Caco-2 (cell line): ENCODE results near the gene COL4A2. TPM values are rescaled to one million over a fixed set of nuclear protein-coding genes. Genes with fewer than 3 reads are reported as not detected.

ENCODE experiments used
- BruUV-seq: library from RNA; stranded (reverse); fragments of 400-500 nt; replicated peaks from 2 replicates; lab custom pipeline; 2021; lab: Mats Ljungman, UMichigan
- CTCF ChIA-PET: fragments of 300-600 bp; sonication (Branson Sonifier 250); formaldehyde crosslinking; loops from one replicate; lab custom pipeline; 2022; ENCODE audit warnings: antibody characterized with exemption; lab: Charles Lee
- POLR2A ChIA-PET: fragments of 300-600 bp; sonication (Branson Sonifier 250); formaldehyde crosslinking; loops from one replicate; lab custom pipeline; 2022; ENCODE audit warnings: antibody characterized with exemption; lab: Charles Lee
- DNase-seq, 2 experiments: peaks; one replicate each; pipeline versions ENCODE4 v3.0.0 to v3.0.0-alpha.2; 2020 to 2022
- H3K27me3 ChIP-seq: replicated peaks from 2 replicates; pipeline ENCODE4 v1.6.0; 2011; ENCODE audit warnings: low read length; ENCODE audit not compliant: control insufficient read depth, insufficient read depth
- H3K36me3 ChIP-seq: 2 replicates; pipeline ENCODE4 v1.5.1; 2011; ENCODE audit warnings: low read length; ENCODE audit not compliant: control insufficient read depth, insufficient read depth
- H3K4me1 ChIP-seq: fragments of 250-450 bp; sonication (Bioruptor Pico); 2 replicates; pipeline ENCODE4 v1.5.1; 2020; ENCODE audit warnings: mild to moderate bottlenecking
- H3K4me3 ChIP-seq: 2 replicates; pipeline ENCODE4 v1.5.1; 2011; ENCODE audit warnings: low read depth, mild to moderate bottlenecking, control low read depth, low read length
- H3K9me3 ChIP-seq: fragments of 250-450 bp; sonication (Bioruptor Pico); 2 replicates; pipeline ENCODE4 v1.5.1; 2020; ENCODE audit warnings: mild to moderate bottlenecking, moderate library complexity
- H3K27ac Mint-ChIP-seq: one replicate; pipeline ENCODE4 v1.8.0; 2022; ENCODE audit warnings: mixed read lengths; ENCODE audit not compliant: unreplicated experiment
- H3K27me3 Mint-ChIP-seq: one replicate; pipeline ENCODE4 v1.8.0; 2022; ENCODE audit warnings: mixed read lengths; ENCODE audit not compliant: insufficient read depth, unreplicated experiment
- H3K36me3 Mint-ChIP-seq: one replicate; pipeline ENCODE4 v1.8.0; 2022; ENCODE audit warnings: mild to moderate bottlenecking, mixed read lengths; ENCODE audit not compliant: insufficient read depth, unreplicated experiment
- H3K4me1 Mint-ChIP-seq: one replicate; pipeline ENCODE4 v1.8.0; 2022; ENCODE audit warnings: low read depth, mixed read lengths; ENCODE audit not compliant: unreplicated experiment
- H3K4me3 Mint-ChIP-seq: one replicate; pipeline ENCODE4 v1.8.0; 2022; ENCODE audit warnings: mild to moderate bottlenecking, moderate library complexity, mixed read lengths; ENCODE audit not compliant: unreplicated experiment
- H3K9me3 Mint-ChIP-seq: one replicate; pipeline ENCODE4 v1.8.0; 2022; ENCODE audit warnings: mixed read lengths; ENCODE audit not compliant: unreplicated experiment
- CTCF ChIP-seq, 2 experiments: fragments of 200-600 bp in 1 of 2; IDR thresholded peaks; 1 replicate in 1 of 2; 2 replicates in 1 of 2; pipeline versions ENCODE4 v1.5.1 to v1.8.0; 2011 to 2022; ENCODE audit warnings: antibody characterized with exemption in 1 of 2, control low read depth in 1 of 2, inconsistent platforms in 1 of 2, low read depth in 1 of 2, low read length in 1 of 2, mild to moderate bottlenecking in 1 of 2, moderate library complexity in 1 of 2; ENCODE audit not compliant: insufficient read depth in 1 of 2, severe bottlenecking in 1 of 2, unreplicated experiment in 1 of 2
- intact Hi-C: fragments of 100-400 bp; cut with micrococcal nuclease; formaldehyde crosslinking; loops from one replicate; pipeline ENCODE4 v1.10.0; 2022; ENCODE audit not compliant: unreplicated experiment
- total RNA-seq: library from RNA; stranded (reverse); gene quantifications from 2 replicates; pipeline ENCODE4 v1.2.3, GENCODE V29; 2022

Gene COL4A2
- total RNA-seq, 1 experiment from 2014 or later = 19.2 TPM

DNA sequence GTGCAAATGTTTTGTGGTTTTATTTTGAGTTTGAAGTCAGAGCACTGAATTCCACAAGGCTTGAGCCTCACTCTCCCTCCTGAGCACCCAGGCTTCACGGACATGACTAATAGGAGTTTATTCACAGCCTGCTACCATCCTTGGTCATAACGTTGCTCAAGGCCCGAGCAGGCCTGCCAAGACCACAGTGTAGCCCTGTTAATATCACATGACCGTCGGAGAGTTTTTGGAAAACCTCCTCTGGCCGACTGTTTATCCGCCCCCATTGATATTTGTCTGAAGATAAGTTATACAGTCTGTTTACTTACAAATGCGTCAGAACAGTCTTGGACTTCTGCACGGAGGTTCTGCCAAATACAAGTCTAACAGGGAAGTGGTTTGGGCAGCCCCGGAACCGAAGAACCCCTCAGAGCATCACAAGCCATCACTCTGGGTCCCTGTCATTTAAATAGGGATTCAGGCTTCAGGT is 89.9 kb downstream of the COL4A2 start:
- no peaks in the 10 kb centered on the region for H3K27me3 Mint-ChIP-seq
- ChIA-PET POLR2A (interaction anchor here (0.6 kb wide), 1 partner anchor 136 kb away, joined by 3 read pairs; no protein-coding TSS in a partner anchor), CTCF (no interaction called here)
- BruUV-seq = no TSS peak
- Histone ChIP-seq H3K36me3 (no peaks in the 10 kb centered on the region), H3K9me3 (no peaks in the 10 kb centered on the region), H3K4me3 (no peak overlapping the region), H3K4me1 (peaks cover 6% of the 10 kb centered on the region; the same call in 1 of the 2 replicates), H3K27me3 (no peaks in the 10 kb centered on the region)
- DNase-seq = no peak
- H3K4me1 Mint-ChIP-seq = no peaks in the 10 kb centered on the region
- no peak overlapping the region for H3K4me3 Mint-ChIP-seq
- TF ChIP-seq CTCF (IDR thresholded peaks at IDR 0.05; ENCODE audit: insufficient read depth in 1 of 2, low read depth in 1 of 2, low read length in 1 of 2, severe bottlenecking in 1 of 2, unreplicated experiment in 1 of 2) = no peak
- no peak overlapping the region for H3K27ac Mint-ChIP-seq
- no peaks in the 10 kb centered on the region for H3K9me3 Mint-ChIP-seq
- H3K36me3 Mint-ChIP-seq = no peaks in the 10 kb centered on the region
- intact Hi-C loops = no loop called here

DNA sequence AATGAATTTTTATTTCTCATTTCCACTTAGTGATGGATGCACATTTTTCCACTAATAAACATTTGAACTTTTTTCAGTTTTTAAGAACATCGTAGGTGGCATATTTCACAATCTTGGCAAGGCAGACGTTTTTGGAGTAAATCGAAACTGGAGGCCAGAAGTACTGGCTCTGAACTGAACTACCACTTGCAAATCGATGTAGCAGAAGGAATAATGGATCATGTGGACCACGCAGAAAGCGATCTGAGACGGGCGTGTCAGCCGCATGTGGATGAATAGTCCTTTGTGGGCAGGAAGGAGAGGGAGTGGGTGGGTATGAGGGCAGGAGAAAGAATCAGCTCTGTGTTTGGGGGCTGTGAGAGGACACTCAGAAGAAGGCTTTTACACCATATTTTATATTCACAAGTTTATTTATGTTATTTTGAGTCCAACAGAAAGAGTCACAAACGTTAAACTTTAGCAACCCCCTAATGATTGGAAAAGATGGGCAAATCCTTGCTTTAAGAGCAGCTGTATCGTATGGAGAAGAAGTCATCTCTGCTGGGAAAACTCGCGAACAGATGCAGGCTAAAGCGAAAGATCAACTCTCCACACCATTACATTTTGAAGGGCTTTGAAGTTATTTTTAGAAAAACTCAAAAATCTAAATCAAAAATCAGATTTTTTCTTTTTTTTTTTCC is 90.5 kb downstream of the COL4A2 start:
- H3K4me1 ChIP-seq = peaks cover 6% of the 10 kb centered on the region; the same call in 1 of the 2 replicates
- intact Hi-C loops = no loop called here
- ChIA-PET CTCF (no interaction called here), POLR2A (interaction anchor here (0.6 kb wide), 1 partner anchor 136 kb away, joined by 3 read pairs; no protein-coding TSS in a partner anchor)
- Mint-ChIP-seq H3K4me1 (no peaks in the 10 kb centered on the region), H3K4me3 (no peak overlapping the region), H3K27ac (no peak overlapping the region), H3K36me3 (no peaks in the 10 kb centered on the region), H3K9me3 (no peaks in the 10 kb centered on the region), H3K27me3 (no peaks in the 10 kb centered on the region)
- no peak overlapping the region for H3K4me3 ChIP-seq
- H3K36me3 ChIP-seq = no peaks in the 10 kb centered on the region
- TF ChIP-seq CTCF (IDR thresholded peaks at IDR 0.05; ENCODE audit: insufficient read depth in 1 of 2, low read depth in 1 of 2, low read length in 1 of 2, severe bottlenecking in 1 of 2, unreplicated experiment in 1 of 2) = no peak
- no peaks in the 10 kb centered on the region for H3K27me3 ChIP-seq
- no peaks in the 10 kb centered on the region for H3K9me3 ChIP-seq
- no peak for DNase-seq
- BruUV-seq = no TSS peak

- H3K27me3 Mint-ChIP-seq = no peaks in the 10 kb centered on the region
- BruUV-seq = no TSS peak
- no peak overlapping the region for H3K4me3 Mint-ChIP-seq
- ChIA-PET CTCF (no interaction called here), POLR2A (no interaction called here)
- Histone ChIP-seq H3K27me3 (no peaks in the 10 kb centered on the region), H3K4me3 (no peak overlapping the region), H3K9me3 (no peaks in the 10 kb centered on the region), H3K4me1 (peaks cover 6% of the 10 kb centered on the region; the same call in 1 of the 2 replicates), H3K36me3 (no peaks in the 10 kb centered on the region)
- no peak overlapping the region for H3K27ac Mint-ChIP-seq
- TF ChIP-seq CTCF (IDR thresholded peaks at IDR 0.05; ENCODE audit: insufficient read depth in 1 of 2, low read depth in 1 of 2, low read length in 1 of 2, severe bottlenecking in 1 of 2, unreplicated experiment in 1 of 2) = no peak
- no peaks in the 10 kb centered on the region for H3K4me1 Mint-ChIP-seq
- no peaks in the 10 kb centered on the region for H3K36me3 Mint-ChIP-seq
- H3K9me3 Mint-ChIP-seq = no peaks in the 10 kb centered on the region
- intact Hi-C loops = no loop called here
- DNase-seq = no peak
Measured at GRCh38 chr13:110398564-110399507, 91.8 kb downstream of the COL4A2 start.
